Lower lobe of right lung (tissue), 2 donors: Measurements from ENCODE around the gene DPP6. TPM values are rescaled to one million over a fixed set of nuclear protein-coding genes. Genes with fewer than 3 reads are reported as not detected.

Experiments used
- ATAC-seq, 2 donors: fragments of 200-7000 bp; cut with Tn5 transposase; one replicate each; pipeline ENCODE4 v1.9.1; 2020 to 2022; ENCODE audit warnings: mild to moderate bottlenecking in 2 of 2, moderate library complexity in 2 of 2
- DNase-seq: peaks from one replicate; pipeline ENCODE4 v3.0.0-alpha.2; 2020
- H3K27ac ChIP-seq: fragments of 200-600 bp; one replicate; pipeline ENCODE4 v1.8.0; 2022
- H3K27me3 ChIP-seq: fragments of 200-600 bp; one replicate; pipeline ENCODE4 v1.8.0; 2022; ENCODE audit warnings: low read depth
- H3K36me3 ChIP-seq: fragments of 200-600 bp; one replicate; pipeline ENCODE4 v1.8.0; 2022; ENCODE audit warnings: mild to moderate bottlenecking
- H3K4me1 ChIP-seq: fragments of 200-600 bp; one replicate; pipeline ENCODE4 v1.8.0; 2022
- H3K4me3 ChIP-seq: fragments of 200-600 bp; one replicate; pipeline ENCODE4 v1.8.0; 2022; ENCODE audit warnings: mild to moderate bottlenecking
- H3K9me3 ChIP-seq: fragments of 200-600 bp; one replicate; pipeline ENCODE4 v1.8.0; 2022
- CTCF ChIP-seq: fragments of 200-600 bp; IDR thresholded peaks from one replicate; pipeline ENCODE4 v1.8.0; 2022; ENCODE audit warnings: antibody characterized with exemption, mild to moderate bottlenecking
- intact Hi-C: fragments of 100-400 bp; cut with DNase I; formaldehyde crosslinking; loops from one replicate; pipeline ENCODE4 v1.11.0; 2022
- total RNA-seq: library from RNA; stranded (reverse); fragmentation: NEBNext Ultra II Directional; extraction: Animal tissue kit (Norgen Biotek cat#: 25700); gene quantifications from one replicate; pipeline ENCODE4 v1.2.1, GENCODE V29; 2021
- donor health status: DM: no; HTN: yes; CAD: no; lungs with severe emphysema.

Gene DPP6
- total RNA-seq, 1 donor from 2014 or later, result 0.71 TPM

GRCh38 chr7:154326421-154326820 lies 274.2 kb downstream of the DPP6 start:
- no peaks in the 10 kb centered on the region for H3K27me3 ChIP-seq
- no peak for TF ChIP-seq CTCF
- no peaks in the 10 kb centered on the region for H3K9me3 ChIP-seq
- intact Hi-C loops, result no loop called here
- no peak overlapping the region for H3K4me3 ChIP-seq
- H3K36me3 ChIP-seq, result no peaks in the 10 kb centered on the region
- no peaks in the 10 kb centered on the region for H3K4me1 ChIP-seq
- no peak overlapping the region for H3K27ac ChIP-seq
- no peak for ATAC-seq
- no peak for DNase-seq

GRCh38 chr7:154330318-154330717 lies 278.1 kb downstream of the DPP6 start:
- DNase-seq (no peak), ATAC-seq (no peak)
- Histone ChIP-seq H3K36me3 (no peaks in the 10 kb centered on the region), H3K4me3 (no peak overlapping the region), H3K27ac (no peak overlapping the region), H3K4me1 (no peaks in the 10 kb centered on the region), H3K9me3 (no peaks in the 10 kb centered on the region), H3K27me3 (no peaks in the 10 kb centered on the region)
- no peak for TF ChIP-seq CTCF
- intact Hi-C loops, result no loop called here

- no peak for DNase-seq
- no peak for ATAC-seq
- Histone ChIP-seq H3K9me3 (no peaks in the 10 kb centered on the region), H3K27me3 (no peaks in the 10 kb centered on the region), H3K27ac (no peak overlapping the region), H3K36me3 (no peaks in the 10 kb centered on the region), H3K4me3 (no peak overlapping the region), H3K4me1 (no peaks in the 10 kb centered on the region)
- intact Hi-C loops, result no loop called here
- no peak for TF ChIP-seq CTCF
Measured at GRCh38 chr7:154332811-154333580, 280.8 kb downstream of the DPP6 start.

GRCh38 chr7:154336295-154336694 lies 284.1 kb downstream of the DPP6 start:
- Histone ChIP-seq H3K9me3 (no peaks in the 10 kb centered on the region), H3K4me3 (no peak overlapping the region), H3K4me1 (no peaks in the 10 kb centered on the region), H3K27ac (no peak overlapping the region), H3K36me3 (no peaks in the 10 kb centered on the region), H3K27me3 (no peaks in the 10 kb centered on the region)
- no peak for TF ChIP-seq CTCF
- ATAC-seq (no peak), DNase-seq (no peak)
- intact Hi-C loops, result no loop called here

- Histone ChIP-seq H3K27me3 (no peaks in the 10 kb centered on the region), H3K9me3 (no peaks in the 10 kb centered on the region), H3K27ac (no peak overlapping the region), H3K36me3 (no peaks in the 10 kb centered on the region), H3K4me3 (no peak overlapping the region), H3K4me1 (no peaks in the 10 kb centered on the region)
- TF ChIP-seq CTCF, result no peak
- DNase-seq, result no peak
- no peak for ATAC-seq
- intact Hi-C loops, result no loop called here
Measured at GRCh38 chr7:154338701-154339506, 286.7 kb downstream of the DPP6 start.
